ENCODE results near the gene FAH. TPM values are rescaled to one million over a fixed set of nuclear protein-coding genes. Genes with fewer than 3 reads are reported as not detected.

FAH gene
- total RNA-seq, 2 donors from 2014 or later, result 11.9 to 14.2 TPM

DNA sequence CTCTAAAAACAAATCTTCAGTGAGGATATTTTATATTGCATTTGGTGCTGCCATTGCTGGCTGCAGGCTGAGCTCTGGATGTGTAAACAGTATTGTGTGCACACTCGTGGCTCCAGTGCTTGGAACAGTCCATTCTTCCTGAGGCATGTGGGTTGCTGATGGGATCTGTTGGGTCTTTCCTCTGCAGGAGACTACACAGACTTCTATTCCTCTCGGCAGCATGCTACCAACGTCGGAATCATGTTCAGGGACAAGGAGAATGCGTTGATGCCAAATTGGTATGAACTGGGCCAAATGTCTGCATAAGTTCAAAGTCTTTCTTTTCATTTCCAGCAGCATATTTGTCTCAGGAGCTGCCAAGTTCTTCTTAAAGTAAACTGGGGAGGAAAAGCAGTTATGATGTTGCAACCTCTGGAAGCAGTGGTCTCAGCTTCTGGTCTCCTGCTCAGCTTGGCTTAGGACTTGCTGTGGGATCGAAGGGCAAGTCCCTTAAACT lies 9.3 kb downstream of the FAH start:
- H3K4me1 ChIP-seq (ENCODE audit: control insufficient read depth, insufficient read depth, low read length), result no peaks in the 10 kb centered on the region
- Mint-ChIP-seq H3K4me1 (no peaks in the 10 kb centered on the region), H3K4me3 (no peak overlapping the region), H3K9me3 (no peaks in the 10 kb centered on the region), H3K36me3 (ENCODE audit: low read depth) (peaks cover 17% of the 10 kb centered on the region), H3K27me3 (ENCODE audit: insufficient read depth) (no peaks in the 10 kb centered on the region), H3K27ac (no peak overlapping the region)
- DNase-seq, result no peak
- H3K27ac ChIP-seq (ENCODE audit: low read depth, low read length), result no peak overlapping the region
- TF ChIP-seq, protein P1, sequence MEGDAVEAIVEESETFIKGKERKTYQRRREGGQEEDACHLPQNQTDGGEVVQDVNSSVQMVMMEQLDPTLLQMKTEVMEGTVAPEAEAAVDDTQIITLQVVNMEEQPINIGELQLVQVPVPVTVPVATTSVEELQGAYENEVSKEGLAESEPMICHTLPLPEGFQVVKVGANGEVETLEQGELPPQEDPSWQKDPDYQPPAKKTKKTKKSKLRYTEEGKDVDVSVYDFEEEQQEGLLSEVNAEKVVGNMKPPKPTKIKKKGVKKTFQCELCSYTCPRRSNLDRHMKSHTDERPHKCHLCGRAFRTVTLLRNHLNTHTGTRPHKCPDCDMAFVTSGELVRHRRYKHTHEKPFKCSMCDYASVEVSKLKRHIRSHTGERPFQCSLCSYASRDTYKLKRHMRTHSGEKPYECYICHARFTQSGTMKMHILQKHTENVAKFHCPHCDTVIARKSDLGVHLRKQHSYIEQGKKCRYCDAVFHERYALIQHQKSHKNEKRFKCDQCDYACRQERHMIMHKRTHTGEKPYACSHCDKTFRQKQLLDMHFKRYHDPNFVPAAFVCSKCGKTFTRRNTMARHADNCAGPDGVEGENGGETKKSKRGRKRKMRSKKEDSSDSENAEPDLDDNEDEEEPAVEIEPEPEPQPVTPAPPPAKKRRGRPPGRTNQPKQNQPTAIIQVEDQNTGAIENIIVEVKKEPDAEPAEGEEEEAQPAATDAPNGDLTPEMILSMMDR (conservative IDR thresholded peaks at IDR 0.05), result no peak
- 93 to 98% methylated on average over 6 of the region's 6 CpGs for WGBS, 2 experiments (ENCODE audit: insufficient coverage in 1 of 2, insufficient read length in 1 of 2)
- H3K9me3 ChIP-seq (ENCODE audit: control insufficient read depth, low read length), result no peaks in the 10 kb centered on the region
- H3K9ac ChIP-seq (ENCODE audit: extremely low read depth, low read length, poor library complexity, severe bottlenecking), result no peak overlapping the region
- H3K36me3 ChIP-seq (ENCODE audit: control insufficient read depth, insufficient read depth, low read length), result no peaks in the 10 kb centered on the region
- H3K4me3 ChIP-seq (ENCODE audit: low read length), result no peak overlapping the region
- no peaks in the 10 kb centered on the region for H3K27me3 ChIP-seq (ENCODE audit: control insufficient read depth, insufficient read depth, low read length, poor library complexity, severe bottlenecking)

DNA sequence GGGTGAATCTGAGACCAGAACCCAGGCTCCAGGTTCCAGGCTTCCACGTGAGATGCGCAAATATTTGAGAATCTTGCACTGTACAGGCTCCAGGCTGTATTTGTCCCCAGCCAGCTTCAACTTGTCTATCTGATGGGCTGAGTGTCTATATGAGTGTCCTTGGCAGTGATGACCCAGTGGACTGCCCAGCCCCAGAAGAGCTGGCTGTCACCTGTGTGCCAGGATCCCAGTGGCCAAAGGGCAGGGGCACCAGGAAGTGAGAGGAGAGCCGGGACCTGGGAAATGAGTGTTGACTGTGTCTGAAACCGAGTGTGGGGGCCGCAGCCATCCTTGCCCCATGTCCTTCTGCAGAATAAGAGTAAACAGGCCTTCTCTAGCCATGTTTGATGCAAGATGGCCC lies 10.4 kb downstream of the FAH start:
- Histone ChIP-seq H3K27ac (ENCODE audit: low read depth, low read length) (no peak overlapping the region), H3K4me1 (ENCODE audit: control insufficient read depth, insufficient read depth, low read length) (no peaks in the 10 kb centered on the region), H3K9ac (ENCODE audit: extremely low read depth, low read length, poor library complexity, severe bottlenecking) (no peak overlapping the region), H3K27me3 (ENCODE audit: control insufficient read depth, insufficient read depth, low read length, poor library complexity, severe bottlenecking) (no peaks in the 10 kb centered on the region), H3K9me3 (ENCODE audit: control insufficient read depth, low read length) (no peaks in the 10 kb centered on the region), H3K36me3 (ENCODE audit: control insufficient read depth, insufficient read depth, low read length) (no peaks in the 10 kb centered on the region), H3K4me3 (ENCODE audit: low read length) (no peak overlapping the region)
- Mint-ChIP-seq H3K9me3 (no peaks in the 10 kb centered on the region), H3K4me3 (no peak overlapping the region), H3K27ac (no peak overlapping the region), H3K36me3 (ENCODE audit: low read depth) (peaks cover 17% of the 10 kb centered on the region), H3K4me1 (no peaks in the 10 kb centered on the region), H3K27me3 (ENCODE audit: insufficient read depth) (no peaks in the 10 kb centered on the region)
- 93 to 100% methylated on average over 4 to 5 of the region's 5 CpGs for WGBS, 2 experiments (ENCODE audit: insufficient coverage in 1 of 2, insufficient read length in 1 of 2)
- no peak for DNase-seq
- TF ChIP-seq, protein P1 (conservative IDR thresholded peaks at IDR 0.05), result no peak

DNA sequence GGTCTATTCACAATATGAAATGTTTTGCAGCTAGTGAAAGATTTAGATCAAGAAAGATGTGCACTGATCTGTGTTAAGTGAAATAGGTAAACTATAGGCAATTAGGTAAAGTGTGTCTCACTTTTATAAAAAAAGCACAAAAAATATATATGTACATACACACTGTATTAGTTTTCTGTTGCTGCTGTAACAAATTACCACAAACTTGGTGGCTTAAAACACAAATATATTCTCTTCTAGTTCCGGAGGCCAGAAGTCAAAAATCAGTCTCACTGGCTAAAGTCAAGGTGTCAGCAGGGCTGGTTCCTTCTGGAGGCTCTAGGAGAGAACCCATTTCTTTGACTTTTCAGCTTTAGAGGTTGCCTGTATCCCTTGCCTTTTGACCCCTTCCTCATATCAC lies 11.1 kb downstream of the FAH start:
- H3K27ac Mint-ChIP-seq, result no peak overlapping the region
- H3K27ac ChIP-seq (ENCODE audit: low read depth, low read length), result no peak overlapping the region
- no peaks in the 10 kb centered on the region for H3K27me3 Mint-ChIP-seq (ENCODE audit: insufficient read depth)
- H3K4me1 ChIP-seq (ENCODE audit: control insufficient read depth, insufficient read depth, low read length), result no peaks in the 10 kb centered on the region
- H3K4me3 ChIP-seq (ENCODE audit: low read length), result no peak overlapping the region
- TF ChIP-seq, protein P1 (conservative IDR thresholded peaks at IDR 0.05), result no peak
- H3K36me3 Mint-ChIP-seq (ENCODE audit: low read depth), result peaks cover 21% of the 10 kb centered on the region
- no peak overlapping the region for H3K9ac ChIP-seq (ENCODE audit: extremely low read depth, low read length, poor library complexity, severe bottlenecking)
- no peaks in the 10 kb centered on the region for H3K9me3 ChIP-seq (ENCODE audit: control insufficient read depth, low read length)
- no peak for DNase-seq
- WGBS, 2 experiments (ENCODE audit: insufficient coverage in 1 of 2, insufficient read length in 1 of 2), result 90 to 91% methylated on average over 1 of the region's 1 CpG
- no peaks in the 10 kb centered on the region for H3K9me3 Mint-ChIP-seq
- H3K36me3 ChIP-seq (ENCODE audit: control insufficient read depth, insufficient read depth, low read length), result no peaks in the 10 kb centered on the region
- no peaks in the 10 kb centered on the region for H3K27me3 ChIP-seq (ENCODE audit: control insufficient read depth, insufficient read depth, low read length, poor library complexity, severe bottlenecking)
- no peak overlapping the region for H3K4me3 Mint-ChIP-seq
- no peaks in the 10 kb centered on the region for H3K4me1 Mint-ChIP-seq

All from endodermal cell (in vitro differentiated cells).